HepG2 (cell line): ENCODE measurements around the gene DAZAP1. TPM values are rescaled to one million over a fixed set of nuclear protein-coding genes. Genes with fewer than 3 reads are reported as not detected.

ENCODE experiments used
- ATF6 ChIP-seq: sonication (generic); formaldehyde crosslinking; conservative IDR thresholded peaks from 2 replicates; pipeline ENCODE4 v1.4.0; 2020; ENCODE audit warnings: missing genetic modification reagents
- CREB1 ChIP-seq, 2 experiments: fragments of 450-650 bp in 1 of 2; IDR thresholded peaks; 2 replicates each; pipeline ENCODE4 v1.6.1; 2016 to 2017; ENCODE audit warnings: control low read depth in 1 of 2, mild to moderate bottlenecking in 1 of 2, missing compliant biosample characterization in 1 of 2, missing genetic modification characterization in 1 of 2
- FOXK2 ChIP-seq: fragments of 450-650 bp; IDR thresholded peaks from 2 replicates; pipeline ENCODE4 v1.6.1; 2016
- HOXA5 ChIP-seq: sonication (generic); formaldehyde crosslinking; IDR thresholded peaks from 2 replicates; pipeline ENCODE4 v1.4.0; 2020; ENCODE audit warnings: missing genetic modification reagents
- MAFG ChIP-seq: sonication (generic); formaldehyde crosslinking; IDR thresholded peaks from 2 replicates; pipeline ENCODE4 v1.5.1; 2020; ENCODE audit warnings: mild to moderate bottlenecking, missing genetic modification reagents
- NR2F1 ChIP-seq, 2 experiments: fragments of 450-650 bp in 1 of 2; formaldehyde crosslinking in 1 of 2; IDR thresholded peaks; 2 replicates each; pipeline versions ENCODE4 v1.5.0 to v1.6.1; 2016 to 2020; ENCODE audit warnings: mild to moderate bottlenecking in 1 of 2, missing compliant biosample characterization in 1 of 2, missing genetic modification reagents in 1 of 2, moderate library complexity in 1 of 2
- REPIN1 ChIP-seq: sonication (generic); formaldehyde crosslinking; IDR thresholded peaks from 2 replicates; pipeline ENCODE4 v1.8.0; 2022; ENCODE audit warnings: missing genetic modification reagents, low read depth, mild to moderate bottlenecking, borderline replicate concordance
- SMC3 ChIP-seq: IDR thresholded peaks from 2 replicates; pipeline ENCODE4 v1.6.1; 2011; ENCODE audit warnings: low read length, improper control_type of control experiment
- SNRNP70 ChIP-seq: fragments of 200-400 bp; formaldehyde crosslinking; IDR thresholded peaks from 2 replicates; pipeline ENCODE4 v1.6.1; 2017; ENCODE audit warnings: mild to moderate bottlenecking, low read depth, low read length, moderate library complexity
- ZFYVE20 ChIP-seq: sonication (generic); formaldehyde crosslinking; IDR thresholded peaks from 2 replicates; pipeline ENCODE4 v1.8.0; 2023; ENCODE audit warnings: low read depth, mild to moderate bottlenecking, moderate library complexity, missing genetic modification reagents, borderline replicate concordance
- ZHX2 ChIP-seq, 2 experiments: sonication (generic) in 1 of 2; formaldehyde crosslinking in 1 of 2; IDR thresholded peaks; 2 replicates each; pipeline versions ENCODE4 v1.6.1 to v1.9.0; 2014 to 2022; ENCODE audit warnings: antibody characterized with exemption in 1 of 2, borderline replicate concordance in 1 of 2, inconsistent platforms in 1 of 2, low read depth in 1 of 2, missing genetic modification reagents in 1 of 2
- ZNF232 ChIP-seq: sonication (generic); formaldehyde crosslinking; IDR thresholded peaks from 2 replicates; pipeline ENCODE4 v1.4.0; 2020; ENCODE audit warnings: missing genetic modification reagents, borderline replicate concordance
- ZNF382 ChIP-seq: sonication (generic); formaldehyde crosslinking; IDR thresholded peaks from 2 replicates; pipeline ENCODE4 v1.5.0; 2020; ENCODE audit warnings: missing genetic modification reagents, mild to moderate bottlenecking, borderline replicate concordance
- ZNF615 ChIP-seq: sonication (generic); formaldehyde crosslinking; IDR thresholded peaks from 2 replicates; pipeline ENCODE4 v1.5.0; 2020; ENCODE audit warnings: mild to moderate bottlenecking, missing genetic modification reagents, borderline replicate concordance
- polyA plus RNA-seq, 8 experiments: library from polyadenylated mRNA; depleted of rRNA in 3 of 8; stranded (reverse) in 7 of 8; unstranded in 1 of 8; fragments of >200 nt; fragmentation: Illumina TruSeq in 4 of 8; extraction: Trizol in 4 of 8; gene quantifications; 2 replicates each; pipeline versions ENCODE4 v1.2.1 to v1.2.3, GENCODE V29; 2011 to 2016; ENCODE audit warnings: low read depth in 4 of 8, missing spikeins in 1 of 8, mixed read lengths in 1 of 8; ENCODE audit not compliant: insufficient read depth in 1 of 8
- total RNA-seq, 5 experiments: library from RNA; depleted of rRNA; stranded (reverse); fragments of >200 nt; fragmentation: Illumina TruSeq; extraction: Trizol; gene quantifications; 2 replicates each; pipeline ENCODE4 v1.2.3, GENCODE V29; 2016; ENCODE audit warnings: low read depth in 1 of 5
- TF ChIP-seq, protein P1 (sequence below): sonication (generic); formaldehyde crosslinking; IDR thresholded peaks from 2 replicates; pipeline ENCODE4 v1.5.0; 2020; ENCODE audit warnings: missing genetic modification reagents, mild to moderate bottlenecking, borderline replicate concordance

DAZAP1 gene
- total and polyA plus RNA-seq, 2 of the 13 experiments (the other 11 are each of a cell fraction or from before 2014, with no cell fraction given) = 63.3 to 79.2 TPM

- peak; percentile 95 for TF ChIP-seq ZHX2 (IDR thresholded peaks at IDR 0.05; ENCODE audit: low read depth)
- peak; percentile 90; the same call in 1 of the 2 replicates for TF ChIP-seq ZHX2 (CRISPR knock-in tag; IDR thresholded peaks at IDR 0.05; ENCODE audit: borderline replicate concordance)
- TF ChIP-seq NR2F1 (CRISPR knock-in tag; IDR thresholded peaks at IDR 0.05) = peak; percentile 71 to 85
- no peak for TF ChIP-seq ZFYVE20 (CRISPR knock-in tag)
- no peak for TF ChIP-seq SNRNP70
- TF ChIP-seq CREB1 (IDR thresholded peaks at IDR 0.05) = peak; percentile 82
- TF ChIP-seq CREB1 (CRISPR knock-in tag; IDR thresholded peaks at IDR 0.05) = peak; percentile 89
- peak; percentile 88 for TF ChIP-seq ZNF232 (CRISPR knock-in tag)
- TF ChIP-seq SMC3 = no peak; the same call in 1 of the 2 replicates
- peak; percentile 66; the same call in 1 of the 2 replicates for TF ChIP-seq FOXK2
- no peak for TF ChIP-seq ZNF382 (CRISPR knock-in tag)
- peak; percentile 93 for TF ChIP-seq HOXA5 (CRISPR knock-in tag)
- no peak for TF ChIP-seq MAFG (CRISPR knock-in tag)
- peak; percentile 98 for TF ChIP-seq ZNF615 (CRISPR knock-in tag)
- no peak; the same call in 1 of the 2 replicates for TF ChIP-seq ATF6 (CRISPR knock-in tag)
- TF ChIP-seq REPIN1 = peak; percentile 98
- TF ChIP-seq, protein P1, sequence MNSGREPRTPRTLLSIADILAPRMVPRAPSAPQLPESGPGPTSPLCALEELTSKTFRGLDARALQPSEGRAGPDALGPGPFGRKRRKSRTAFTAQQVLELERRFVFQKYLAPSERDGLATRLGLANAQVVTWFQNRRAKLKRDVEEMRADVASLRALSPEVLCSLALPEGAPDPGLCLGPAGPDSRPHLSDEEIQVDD (CRISPR knock-in tag) = peak; percentile 76; the same call in 1 of the 2 replicates
These were observed 23.9 kb upstream of the DAZAP1 start, which contains the start of gene NDUFS7 (continued) for GRCh38 chr19:1383312-1384084.
